HepG2 (cell line): ENCODE results near the gene AIP. TPM values are rescaled to one million over a fixed set of nuclear protein-coding genes. Genes with fewer than 3 reads are reported as not detected.

Source experiments
- CAMTA2 ChIP-seq: sonication (generic); formaldehyde crosslinking; IDR thresholded peaks from 2 replicates; pipeline ENCODE4 v1.4.0; 2020; ENCODE audit warnings: mild to moderate bottlenecking, missing genetic modification reagents, borderline replicate concordance
- CHD4 ChIP-seq: fragments of 200-600 bp; sonication (generic); IDR thresholded peaks from 2 replicates; pipeline ENCODE4 v1.7.0; 2017; ENCODE audit warnings: mild to moderate bottlenecking, low read length, borderline replicate concordance
- EZH2 ChIP-seq: conservative IDR thresholded peaks from 2 replicates; pipeline ENCODE4 v1.6.1; 2012; ENCODE audit warnings: mild to moderate bottlenecking, low read depth, low read length, moderate library complexity
- FLYWCH1 ChIP-seq: sonication (generic); formaldehyde crosslinking; IDR thresholded peaks from 2 replicates; pipeline ENCODE4 v1.8.1; 2023; ENCODE audit warnings: mild to moderate bottlenecking, missing genetic modification reagents
- FOXA1 ChIP-seq, 2 experiments: fragments of 450-650 bp in 1 of 2; sonication (generic) in 1 of 2; formaldehyde crosslinking in 1 of 2; IDR thresholded peaks; 2 replicates each; pipeline versions ENCODE4 v1.4.0 to v1.6.1; 2016 to 2020; ENCODE audit warnings: missing genetic modification reagents in 1 of 2
- GATA4 ChIP-seq: sonication (generic); IDR thresholded peaks from 2 replicates; pipeline ENCODE4 v1.6.1; 2016; ENCODE audit warnings: antibody characterized with exemption, low read depth, borderline replicate concordance
- IRF2 ChIP-seq: IDR thresholded peaks from 2 replicates; pipeline ENCODE4 v1.6.1; 2018; ENCODE audit warnings: missing genetic modification reagents, missing compliant biosample characterization
- KDM1A ChIP-seq: IDR thresholded peaks from 2 replicates; pipeline ENCODE4 v1.6.1; 2016; ENCODE audit warnings: missing compliant biosample characterization
- KDM5A ChIP-seq: fragments of 200-600 bp; sonication (generic); IDR thresholded peaks from 2 replicates; pipeline ENCODE4 v1.7.0; 2018; ENCODE audit warnings: antibody characterized with exemption, mild to moderate bottlenecking, low read length, borderline replicate concordance
- KLF16 ChIP-seq, 2 experiments: sonication (generic) in 1 of 2; formaldehyde crosslinking in 1 of 2; IDR thresholded peaks; 2 replicates each; pipeline versions ENCODE4 v1.6.1 to v1.8.0; 2016 to 2023; ENCODE audit warnings: missing genetic modification reagents in 2 of 2, missing compliant biosample characterization in 1 of 2
- MTA3 ChIP-seq: sonication (generic); formaldehyde crosslinking; IDR thresholded peaks from 2 replicates; pipeline ENCODE4 v1.4.0; 2020; ENCODE audit warnings: missing genetic modification reagents
- POLR2A ChIP-seq, 2 experiments: IDR thresholded peaks; 2 replicates each; pipeline ENCODE4 v1.6.1; 2011; ENCODE audit warnings: low read depth in 2 of 2, low read length in 2 of 2, mild to moderate bottlenecking in 1 of 2, moderate library complexity in 1 of 2; ENCODE audit not compliant: insufficient read depth in 1 of 2
- POLR2AphosphoS5 ChIP-seq: IDR thresholded peaks from 2 replicates; pipeline ENCODE4 v1.6.1; 2012; ENCODE audit warnings: low read depth, low read length
- PRPF4 ChIP-seq: fragments of 200-400 bp; formaldehyde crosslinking; IDR thresholded peaks from 2 replicates; pipeline ENCODE4 v1.6.1; 2016; ENCODE audit warnings: low read length, low read depth; ENCODE audit not compliant: poor library complexity, severe bottlenecking
- SAFB2 ChIP-seq: sonication (generic); formaldehyde crosslinking; IDR thresholded peaks from 2 replicates; pipeline ENCODE4 v1.5.1; 2020; ENCODE audit warnings: missing genetic modification reagents, low read depth, mild to moderate bottlenecking, borderline replicate concordance
- ZFAT ChIP-seq: sonication (generic); formaldehyde crosslinking; conservative IDR thresholded peaks from 2 replicates; pipeline ENCODE4 v1.8.1; 2023; ENCODE audit warnings: missing genetic modification reagents, inconsistent platforms
- ZSCAN30 ChIP-seq: sonication (generic); formaldehyde crosslinking; IDR thresholded peaks from 2 replicates; pipeline ENCODE4 v1.5.0; 2020; ENCODE audit warnings: mild to moderate bottlenecking, missing genetic modification reagents
- polyA plus RNA-seq, 8 experiments: library from polyadenylated mRNA; depleted of rRNA in 3 of 8; stranded (reverse) in 7 of 8; unstranded in 1 of 8; fragments of >200 nt; fragmentation: Illumina TruSeq in 4 of 8; extraction: Trizol in 4 of 8; gene quantifications; 2 replicates each; pipeline versions ENCODE4 v1.2.1 to v1.2.3, GENCODE V29; 2011 to 2016; ENCODE audit warnings: low read depth in 4 of 8, missing spikeins in 1 of 8, mixed read lengths in 1 of 8; ENCODE audit not compliant: insufficient read depth in 1 of 8
- total RNA-seq, 5 experiments: library from RNA; depleted of rRNA; stranded (reverse); fragments of >200 nt; fragmentation: Illumina TruSeq; extraction: Trizol; gene quantifications; 2 replicates each; pipeline ENCODE4 v1.2.3, GENCODE V29; 2016; ENCODE audit warnings: low read depth in 1 of 5
- TF ChIP-seq, protein P1 (sequence below): IDR thresholded peaks from 2 replicates; pipeline ENCODE4 v1.6.1; 2012; ENCODE audit warnings: inconsistent platforms
- TF ChIP-seq, protein P2 (sequence below): fragments of 450-650 bp; IDR thresholded peaks from 2 replicates; pipeline ENCODE4 v1.6.1; 2017; ENCODE audit warnings: mild to moderate bottlenecking
- TF ChIP-seq, protein P3 (sequence below), 2 experiments: sonication (generic) in 1 of 2; formaldehyde crosslinking in 1 of 2; IDR thresholded peaks; 2 replicates each; pipeline versions ENCODE4 v1.5.1 to v1.6.1; 2011 to 2020; ENCODE audit warnings: borderline replicate concordance in 1 of 2, low read depth in 1 of 2, low read length in 1 of 2, mild to moderate bottlenecking in 1 of 2, missing genetic modification reagents in 1 of 2, moderate library complexity in 1 of 2
- TF ChIP-seq, protein P4 (sequence below): sonication (generic); formaldehyde crosslinking; IDR thresholded peaks from 2 replicates; pipeline ENCODE4 v1.4.0; 2020; ENCODE audit warnings: missing genetic modification reagents, mild to moderate bottlenecking, borderline replicate concordance

The AIP gene
- total and polyA plus RNA-seq, 2 of the 13 experiments (the other 11 are each of a cell fraction or from before 2014, with no cell fraction given) = 51.8 to 110 TPM

DNA sequence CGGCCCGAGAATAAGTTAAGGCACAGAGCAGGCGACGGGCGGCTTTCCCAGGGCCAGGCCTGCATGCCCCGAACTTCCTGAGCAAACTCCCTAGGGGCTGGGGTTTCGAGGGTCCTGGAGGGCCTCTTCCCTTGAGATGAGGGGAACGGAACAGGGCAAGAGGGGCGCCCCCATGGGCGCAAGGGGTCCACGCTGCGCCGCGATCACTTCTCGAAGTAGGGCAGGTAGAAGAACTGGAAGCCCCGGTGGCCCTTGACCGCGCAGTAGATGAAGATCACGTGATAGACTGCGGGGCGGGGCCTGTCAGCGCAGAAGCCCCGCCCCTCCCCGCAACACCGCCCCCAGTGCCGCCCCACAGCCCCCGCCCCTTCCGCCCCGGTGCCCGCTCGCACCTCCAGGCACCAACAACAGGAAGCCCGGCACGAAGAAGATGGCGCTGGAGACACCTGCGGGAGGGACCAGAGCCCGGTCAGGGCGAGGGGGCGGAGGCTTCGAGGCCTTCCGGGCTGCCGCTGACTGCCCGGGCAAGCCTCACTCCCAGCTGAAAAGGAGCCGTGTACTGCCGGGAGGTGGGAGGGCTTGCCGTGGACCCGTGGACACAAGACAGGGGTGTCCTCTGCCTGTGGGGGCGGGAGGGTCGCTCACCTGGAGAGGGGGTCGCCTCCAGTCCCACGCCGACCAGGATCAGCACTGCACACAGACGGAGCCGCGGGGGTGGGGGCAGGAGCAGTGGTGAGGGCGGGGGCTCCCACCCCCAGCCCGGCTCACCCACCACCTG is 18.2 kb upstream of the AIP start (continued):
- TF ChIP-seq POLR2AphosphoS5 = peak; percentile 83
- no peak for TF ChIP-seq KDM1A
- peak in 1 of 2 experiments; percentile 24; a peak in 1 of 4 replicates for TF ChIP-seq KLF16 (CRISPR knock-in tag; IDR thresholded peaks at IDR 0.05)
- no peak for TF ChIP-seq PRPF4
- TF ChIP-seq CAMTA2 (CRISPR knock-in tag) = no peak
- no peak for TF ChIP-seq FOXA1 (IDR thresholded peaks at IDR 0.05)
- TF ChIP-seq FOXA1 (CRISPR knock-in tag; IDR thresholded peaks at IDR 0.05) = no peak
- peak; percentile 30; the same call in 1 of the 2 replicates for TF ChIP-seq SAFB2 (CRISPR knock-in tag)
- TF ChIP-seq CHD4 = no peak
- no peak for TF ChIP-seq ZFAT
- no peak for TF ChIP-seq IRF2 (CRISPR knock-in tag)
- no peak for TF ChIP-seq FLYWCH1 (CRISPR knock-in tag)
- TF ChIP-seq, protein P1, sequence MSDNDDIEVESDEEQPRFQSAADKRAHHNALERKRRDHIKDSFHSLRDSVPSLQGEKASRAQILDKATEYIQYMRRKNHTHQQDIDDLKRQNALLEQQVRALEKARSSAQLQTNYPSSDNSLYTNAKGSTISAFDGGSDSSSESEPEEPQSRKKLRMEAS = peak; percentile 40; the same call in 1 of the 2 replicates
- TF ChIP-seq ZSCAN30 (CRISPR knock-in tag) = no peak
- TF ChIP-seq KDM5A = 0 out of 2 replicates have a peak, but pooled peaks have one; percentile 29
- TF ChIP-seq, protein P2, sequence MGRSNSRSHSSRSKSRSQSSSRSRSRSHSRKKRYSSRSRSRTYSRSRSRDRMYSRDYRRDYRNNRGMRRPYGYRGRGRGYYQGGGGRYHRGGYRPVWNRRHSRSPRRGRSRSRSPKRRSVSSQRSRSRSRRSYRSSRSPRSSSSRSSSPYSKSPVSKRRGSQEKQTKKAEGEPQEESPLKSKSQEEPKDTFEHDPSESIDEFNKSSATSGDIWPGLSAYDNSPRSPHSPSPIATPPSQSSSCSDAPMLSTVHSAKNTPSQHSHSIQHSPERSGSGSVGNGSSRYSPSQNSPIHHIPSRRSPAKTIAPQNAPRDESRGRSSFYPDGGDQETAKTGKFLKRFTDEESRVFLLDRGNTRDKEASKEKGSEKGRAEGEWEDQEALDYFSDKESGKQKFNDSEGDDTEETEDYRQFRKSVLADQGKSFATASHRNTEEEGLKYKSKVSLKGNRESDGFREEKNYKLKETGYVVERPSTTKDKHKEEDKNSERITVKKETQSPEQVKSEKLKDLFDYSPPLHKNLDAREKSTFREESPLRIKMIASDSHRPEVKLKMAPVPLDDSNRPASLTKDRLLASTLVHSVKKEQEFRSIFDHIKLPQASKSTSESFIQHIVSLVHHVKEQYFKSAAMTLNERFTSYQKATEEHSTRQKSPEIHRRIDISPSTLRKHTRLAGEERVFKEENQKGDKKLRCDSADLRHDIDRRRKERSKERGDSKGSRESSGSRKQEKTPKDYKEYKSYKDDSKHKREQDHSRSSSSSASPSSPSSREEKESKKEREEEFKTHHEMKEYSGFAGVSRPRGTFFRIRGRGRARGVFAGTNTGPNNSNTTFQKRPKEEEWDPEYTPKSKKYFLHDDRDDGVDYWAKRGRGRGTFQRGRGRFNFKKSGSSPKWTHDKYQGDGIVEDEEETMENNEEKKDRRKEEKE = no peak
- TF ChIP-seq POLR2A (IDR thresholded peaks at IDR 0.05; ENCODE audit: insufficient read depth in 1 of 2, low read depth in 2 of 2, low read length in 2 of 2) = peak; percentile 70 to 89; a peak in 3 of 4 replicates
- TF ChIP-seq, protein P3, sequence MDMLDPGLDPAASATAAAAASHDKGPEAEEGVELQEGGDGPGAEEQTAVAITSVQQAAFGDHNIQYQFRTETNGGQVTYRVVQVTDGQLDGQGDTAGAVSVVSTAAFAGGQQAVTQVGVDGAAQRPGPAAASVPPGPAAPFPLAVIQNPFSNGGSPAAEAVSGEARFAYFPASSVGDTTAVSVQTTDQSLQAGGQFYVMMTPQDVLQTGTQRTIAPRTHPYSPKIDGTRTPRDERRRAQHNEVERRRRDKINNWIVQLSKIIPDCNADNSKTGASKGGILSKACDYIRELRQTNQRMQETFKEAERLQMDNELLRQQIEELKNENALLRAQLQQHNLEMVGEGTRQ (IDR thresholded peaks at IDR 0.05; ENCODE audit: low read depth, low read length) = peak; percentile 81
- TF ChIP-seq, protein P3 (CRISPR knock-in tag; IDR thresholded peaks at IDR 0.05; ENCODE audit: borderline replicate concordance) = no peak; the same call in 1 of the 2 replicates
- TF ChIP-seq MTA3 (CRISPR knock-in tag) = no peak
- 0 out of 2 replicates have a peak, but pooled peaks have one; percentile 32 for TF ChIP-seq GATA4
- TF ChIP-seq, protein P4, sequence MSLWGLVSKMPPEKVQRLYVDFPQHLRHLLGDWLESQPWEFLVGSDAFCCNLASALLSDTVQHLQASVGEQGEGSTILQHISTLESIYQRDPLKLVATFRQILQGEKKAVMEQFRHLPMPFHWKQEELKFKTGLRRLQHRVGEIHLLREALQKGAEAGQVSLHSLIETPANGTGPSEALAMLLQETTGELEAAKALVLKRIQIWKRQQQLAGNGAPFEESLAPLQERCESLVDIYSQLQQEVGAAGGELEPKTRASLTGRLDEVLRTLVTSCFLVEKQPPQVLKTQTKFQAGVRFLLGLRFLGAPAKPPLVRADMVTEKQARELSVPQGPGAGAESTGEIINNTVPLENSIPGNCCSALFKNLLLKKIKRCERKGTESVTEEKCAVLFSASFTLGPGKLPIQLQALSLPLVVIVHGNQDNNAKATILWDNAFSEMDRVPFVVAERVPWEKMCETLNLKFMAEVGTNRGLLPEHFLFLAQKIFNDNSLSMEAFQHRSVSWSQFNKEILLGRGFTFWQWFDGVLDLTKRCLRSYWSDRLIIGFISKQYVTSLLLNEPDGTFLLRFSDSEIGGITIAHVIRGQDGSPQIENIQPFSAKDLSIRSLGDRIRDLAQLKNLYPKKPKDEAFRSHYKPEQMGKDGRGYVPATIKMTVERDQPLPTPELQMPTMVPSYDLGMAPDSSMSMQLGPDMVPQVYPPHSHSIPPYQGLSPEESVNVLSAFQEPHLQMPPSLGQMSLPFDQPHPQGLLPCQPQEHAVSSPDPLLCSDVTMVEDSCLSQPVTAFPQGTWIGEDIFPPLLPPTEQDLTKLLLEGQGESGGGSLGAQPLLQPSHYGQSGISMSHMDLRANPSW (CRISPR knock-in tag) = 0 out of 2 replicates have a peak, but pooled peaks have one; percentile 14
- no peak for TF ChIP-seq EZH2
